OCI-LY7 (cell line): ENCODE results near the gene DELE1. TPM values are rescaled to one million over a fixed set of nuclear protein-coding genes. Genes with fewer than 3 reads are reported as not detected.

Source experiments
- BruUV-seq: library from RNA; stranded (reverse); fragments of 400-500 nt; replicated peaks from 2 replicates; lab custom pipeline; 2021; lab: Mats Ljungman, UMichigan
- CTCF ChIA-PET: fragments of 300-600 bp; sonication (Branson Sonifier 250); formaldehyde crosslinking; loops from one replicate; lab custom pipeline; 2022; ENCODE audit warnings: antibody characterized with exemption; ENCODE audit not compliant: unreplicated experiment; lab: Charles Lee
- POLR2A ChIA-PET: fragments of 300-600 bp; sonication (Branson Sonifier 250); formaldehyde crosslinking; loops from one replicate; lab custom pipeline; 2022; ENCODE audit warnings: antibody characterized with exemption; lab: Charles Lee
- DNase-seq: peaks from one replicate; pipeline ENCODE4 v3.0.0-alpha.2; 2015; ENCODE audit warnings: low spot score
- H2AFZ ChIP-seq: fragments of 200-600 bp; sonication (generic), shearing (Covaris generic); 2 replicates; pipeline ENCODE4 v1.6.1; 2014; ENCODE audit warnings: mild to moderate bottlenecking, antibody characterized with exemption, low read length, moderate library complexity
- H3K27ac ChIP-seq: fragments of 200-600 bp; sonication (generic); 2 replicates; pipeline ENCODE4 v1.5.1; 2014; ENCODE audit warnings: mixed run types, low read depth, mild to moderate bottlenecking, moderate library complexity, low read length, inconsistent platforms; ENCODE audit not compliant: poor library complexity, severe bottlenecking
- H3K36me3 ChIP-seq: fragments of 200-600 bp; sonication (generic); 2 replicates; pipeline ENCODE4 v1.6.1; 2014; ENCODE audit warnings: mild to moderate bottlenecking, antibody characterized with exemption, low read length, moderate library complexity, mixed read lengths; ENCODE audit not compliant: insufficient read depth
- H3K4me1 ChIP-seq: fragments of 200-600 bp; sonication (generic); 2 replicates; pipeline ENCODE4 v1.5.1; 2014; ENCODE audit warnings: mild to moderate bottlenecking, low read length; ENCODE audit not compliant: insufficient read depth, poor library complexity, severe bottlenecking
- H3K4me2 ChIP-seq: fragments of 200-600 bp; sonication (generic); 2 replicates; pipeline ENCODE4 v1.6.1; 2014; ENCODE audit warnings: mild to moderate bottlenecking, low read length
- H3K4me3 ChIP-seq: fragments of 200-600 bp; sonication (generic); 2 replicates; pipeline ENCODE4 v1.5.1; 2014; ENCODE audit warnings: mild to moderate bottlenecking, low read depth, low read length; ENCODE audit not compliant: poor library complexity, severe bottlenecking
- H3K79me2 ChIP-seq: fragments of 200-600 bp; sonication (generic); 2 replicates; pipeline ENCODE4 v1.6.1; 2016; ENCODE audit warnings: low read depth, mild to moderate bottlenecking, low read length, moderate library complexity, mixed read lengths; ENCODE audit not compliant: insufficient read depth
- H3K9me2 ChIP-seq: fragments of 200-600 bp; sonication (generic); 2 replicates; pipeline ENCODE4 v1.6.1; 2016; ENCODE audit warnings: mild to moderate bottlenecking, low read length, mixed read lengths; ENCODE audit not compliant: insufficient read depth
- H3K9me3 ChIP-seq: fragments of 200-600 bp; sonication (generic); 2 replicates; pipeline ENCODE4 v1.6.1; 2014; ENCODE audit warnings: mild to moderate bottlenecking, mixed run types, low read length, mixed read lengths
- H4K20me1 ChIP-seq: fragments of 200-600 bp; sonication (generic); 2 replicates; pipeline ENCODE4 v1.6.1; 2014; ENCODE audit warnings: mild to moderate bottlenecking, antibody characterized with exemption, low read length, moderate library complexity, mixed read lengths; ENCODE audit not compliant: insufficient read depth
- EZH2phosphoT487 ChIP-seq: fragments of 200-600 bp; sonication (generic); IDR thresholded peaks from 2 replicates; pipeline ENCODE4 v1.6.1; 2018; ENCODE audit warnings: low read depth, borderline replicate concordance, mild to moderate bottlenecking, mixed run types, antibody characterized with exemption, low read length, moderate library complexity, mixed read lengths
- intact Hi-C: fragments of 100-400 bp; cut with micrococcal nuclease; formaldehyde crosslinking; loops from one replicate; pipeline ENCODE4 v1.10.0; 2022; ENCODE audit not compliant: unreplicated experiment
- total RNA-seq, 2 experiments: library from RNA; depleted of rRNA in 1 of 2; stranded (reverse); fragments of >200 nt in 1 of 2; shearing (Covaris generic) in 1 of 2; gene quantifications; 2 replicates each; pipeline ENCODE4 v1.2.3, GENCODE V29; 2014 to 2022
- TF ChIP-seq, protein P1 (sequence below): fragments of 200-600 bp; sonication (generic); conservative IDR thresholded peaks from 2 replicates; pipeline ENCODE4 v1.5.1; 2014; ENCODE audit warnings: mild to moderate bottlenecking, antibody characterized with exemption, low read length, moderate library complexity, mixed read lengths

DELE1 gene
- total RNA-seq, 2 experiments from 2014 or later, result 78.5 to 81.2 TPM

DNA sequence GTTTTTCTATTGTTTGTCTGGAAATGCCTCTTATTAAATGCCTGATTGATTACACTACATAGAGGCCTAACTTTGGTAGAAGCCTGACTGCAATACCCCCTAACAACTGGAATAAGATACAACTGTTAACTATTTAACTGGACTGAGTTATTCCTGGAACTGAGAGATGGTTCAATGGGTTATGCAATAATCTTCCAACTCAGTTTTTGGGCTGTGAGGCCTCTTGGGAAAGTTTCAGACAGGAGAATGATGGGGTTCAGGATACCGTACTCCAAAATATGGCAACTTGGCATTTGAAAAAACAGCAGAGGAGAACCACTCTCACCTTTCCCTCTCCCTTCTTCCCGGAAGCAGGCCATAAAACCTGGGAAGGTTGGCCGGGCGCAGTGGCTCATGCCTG is 26.2 kb upstream of the DELE1 start:
- CTCF ChIA-PET, result no interaction called here

DNA sequence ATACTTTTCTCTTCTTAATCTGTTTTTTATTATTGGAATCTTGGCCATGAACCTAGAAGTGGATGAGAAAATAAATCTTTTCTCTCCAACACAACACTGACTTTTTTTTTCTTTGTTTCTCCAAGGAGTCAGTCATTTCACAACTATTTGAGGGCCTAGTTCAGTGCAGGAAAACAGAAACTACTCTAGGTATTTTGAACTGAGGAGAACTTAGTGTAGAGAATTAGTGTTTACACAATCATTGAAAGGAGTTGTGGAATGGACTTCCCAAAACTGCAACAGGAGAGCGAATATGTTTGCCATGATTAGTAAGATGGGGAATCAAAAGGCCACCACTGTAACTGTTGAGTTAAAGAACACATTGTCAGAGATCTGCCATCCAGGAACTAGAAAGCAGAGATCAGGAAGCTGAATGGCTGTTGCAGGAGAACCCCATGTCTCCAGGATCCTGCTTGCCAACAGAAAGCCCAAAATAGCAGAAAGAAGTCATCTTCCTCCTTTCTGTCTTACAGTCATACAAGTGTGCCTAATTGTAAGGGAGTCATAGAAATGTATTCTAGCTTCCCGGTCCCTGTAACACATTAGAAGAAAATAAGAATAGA is 25.1 kb upstream of the DELE1 start:
- H4K20me1 ChIP-seq, result no peaks in the 10 kb centered on the region
- H3K79me2 ChIP-seq, result no peaks in the 10 kb centered on the region
- no peak for DNase-seq
- H3K4me1 ChIP-seq, result no peaks in the 10 kb centered on the region
- TF ChIP-seq EZH2phosphoT487, result no peak
- TF ChIP-seq, protein P1, sequence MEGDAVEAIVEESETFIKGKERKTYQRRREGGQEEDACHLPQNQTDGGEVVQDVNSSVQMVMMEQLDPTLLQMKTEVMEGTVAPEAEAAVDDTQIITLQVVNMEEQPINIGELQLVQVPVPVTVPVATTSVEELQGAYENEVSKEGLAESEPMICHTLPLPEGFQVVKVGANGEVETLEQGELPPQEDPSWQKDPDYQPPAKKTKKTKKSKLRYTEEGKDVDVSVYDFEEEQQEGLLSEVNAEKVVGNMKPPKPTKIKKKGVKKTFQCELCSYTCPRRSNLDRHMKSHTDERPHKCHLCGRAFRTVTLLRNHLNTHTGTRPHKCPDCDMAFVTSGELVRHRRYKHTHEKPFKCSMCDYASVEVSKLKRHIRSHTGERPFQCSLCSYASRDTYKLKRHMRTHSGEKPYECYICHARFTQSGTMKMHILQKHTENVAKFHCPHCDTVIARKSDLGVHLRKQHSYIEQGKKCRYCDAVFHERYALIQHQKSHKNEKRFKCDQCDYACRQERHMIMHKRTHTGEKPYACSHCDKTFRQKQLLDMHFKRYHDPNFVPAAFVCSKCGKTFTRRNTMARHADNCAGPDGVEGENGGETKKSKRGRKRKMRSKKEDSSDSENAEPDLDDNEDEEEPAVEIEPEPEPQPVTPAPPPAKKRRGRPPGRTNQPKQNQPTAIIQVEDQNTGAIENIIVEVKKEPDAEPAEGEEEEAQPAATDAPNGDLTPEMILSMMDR, result no peak
- H3K9me2 ChIP-seq, result no peaks in the 10 kb centered on the region
- no peak overlapping the region for H2AFZ ChIP-seq
- ChIA-PET CTCF (no interaction called here), POLR2A (no interaction called here)
- no peak overlapping the region for H3K27ac ChIP-seq
- no peak overlapping the region for H3K4me2 ChIP-seq
- no peak overlapping the region for H3K4me3 ChIP-seq
- BruUV-seq, result no TSS peak
- no peaks in the 10 kb centered on the region for H3K36me3 ChIP-seq
- intact Hi-C loops, result no loop called here
- H3K9me3 ChIP-seq, result no peaks in the 10 kb centered on the region

More for the DNA sequence above, 26.2 kb upstream of the DELE1 start:
- BruUV-seq, result no TSS peak
- Histone ChIP-seq H3K4me1 (no peaks in the 10 kb centered on the region), H3K9me2 (no peaks in the 10 kb centered on the region), H3K4me3 (no peak overlapping the region), H3K9me3 (no peaks in the 10 kb centered on the region), H4K20me1 (no peaks in the 10 kb centered on the region), H3K36me3 (no peaks in the 10 kb centered on the region), H3K27ac (no peak overlapping the region), H3K4me2 (no peak overlapping the region), H2AFZ (no peak overlapping the region), H3K79me2 (no peaks in the 10 kb centered on the region)
- no peak for DNase-seq
- intact Hi-C loops, result no loop called here
- no peak for TF ChIP-seq EZH2phosphoT487
- TF ChIP-seq, protein P1, result no peak
- POLR2A ChIA-PET, result no interaction called here

DNA sequence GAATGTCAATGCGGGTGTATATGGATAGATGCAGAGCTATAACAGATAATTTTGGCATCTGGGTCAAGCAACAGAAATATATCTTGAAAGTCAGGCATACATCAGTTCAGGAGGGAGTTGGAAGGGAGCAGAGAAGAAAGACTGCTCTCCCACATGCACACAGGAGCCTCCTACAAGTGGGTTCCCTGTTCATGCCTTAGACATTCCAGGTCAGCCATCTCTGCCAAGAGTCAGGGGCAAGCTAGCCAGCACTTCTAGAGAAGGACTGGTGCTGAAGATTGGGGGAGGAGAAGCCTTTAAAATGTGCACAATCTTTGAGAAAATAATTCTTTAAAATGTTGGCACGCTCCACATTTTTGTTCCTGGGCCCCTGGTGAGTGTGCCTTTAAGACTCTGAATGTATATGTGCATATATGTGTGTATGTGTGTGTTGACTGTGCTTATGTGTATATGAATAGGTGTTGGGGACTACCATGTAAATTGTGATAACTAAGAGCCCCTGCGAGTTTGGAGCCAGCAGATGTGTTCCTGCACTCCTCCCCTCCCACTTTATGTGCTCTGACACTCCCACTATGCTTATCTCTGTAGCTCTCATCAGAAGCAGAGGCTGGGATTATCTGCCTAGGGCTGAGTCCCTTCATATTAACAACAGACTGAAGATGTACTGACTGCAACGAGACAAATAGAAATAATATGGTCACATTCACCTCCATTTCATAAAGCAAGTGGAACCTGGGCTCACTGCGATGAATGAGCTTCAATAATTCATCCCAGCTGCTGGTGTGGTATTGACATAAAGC is 21.5 kb upstream of the DELE1 start:
- no TSS peak for BruUV-seq

More for the DNA sequence above, 21.5 kb upstream of the DELE1 start:
- no peak for TF ChIP-seq EZH2phosphoT487
- TF ChIP-seq, protein P1, result no peak
- DNase-seq, result no peak
- Histone ChIP-seq H3K4me3 (no peak overlapping the region), H3K4me2 (no peak overlapping the region), H2AFZ (no peak overlapping the region), H3K36me3 (no peaks in the 10 kb centered on the region), H3K4me1 (no peaks in the 10 kb centered on the region), H4K20me1 (no peaks in the 10 kb centered on the region), H3K79me2 (no peaks in the 10 kb centered on the region), H3K9me2 (no peaks in the 10 kb centered on the region), H3K27ac (no peak overlapping the region), H3K9me3 (no peaks in the 10 kb centered on the region)
- ChIA-PET CTCF (no interaction called here), POLR2A (interaction anchor here (0.5 to 1.2 kb wide), 4 partner anchors 11 to 227 kb away, joined by 3 to 8 read pairs (median 4); no protein-coding TSS in a partner anchor)
- intact Hi-C loops, result no loop called here
